BLaER1 treated with 17β-estradiol and CSF1 and Interleukin-3, amounts not matched to agents 10 nM and 100 nM (cell line): ENCODE results near the gene HOXB4.
A peak's percentile ranks its signal among the peaks of the same experiment; 100 is the strongest.

ENCODE experiments used
- H3K27ac ChIP-seq, 11 experiments: shearing (Covaris generic); formaldehyde crosslinking; 2 replicates each; pipeline ENCODE4 v1.8.1; 2022
- H3K27me3 ChIP-seq, 11 experiments: shearing (Covaris generic); formaldehyde crosslinking; 2 replicates each; pipeline ENCODE4 v1.8.1; 2022
- H3K36me3 ChIP-seq, 11 experiments: shearing (Covaris generic); formaldehyde crosslinking; 2 replicates each; pipeline ENCODE4 v1.8.1; 2022
- H3K4me1 ChIP-seq, 10 experiments: shearing (Covaris generic); formaldehyde crosslinking; 2 replicates each; pipeline ENCODE4 v1.8.1; 2022
- H3K4me2 ChIP-seq, 11 experiments: shearing (Covaris generic); formaldehyde crosslinking; 2 replicates each; pipeline ENCODE4 v1.8.1; 2022
- H3K4me3 ChIP-seq, 10 experiments: shearing (Covaris generic); formaldehyde crosslinking; 2 replicates each; pipeline ENCODE4 v1.8.1; 2022
- H3K9ac ChIP-seq, 11 experiments: shearing (Covaris generic); formaldehyde crosslinking; 2 replicates each; pipeline ENCODE4 v1.8.1; 2022
- H3K9me3 ChIP-seq, 11 experiments: shearing (Covaris generic); formaldehyde crosslinking; replicated peaks in 1 of 11; 2 replicates each; pipeline ENCODE4 v1.8.1; 2022
- H4K20me1 ChIP-seq, 11 experiments: shearing (Covaris generic); formaldehyde crosslinking; 2 replicates each; pipeline ENCODE4 v1.8.1; 2022
- Cebpa-rat ChIP-seq, 11 experiments: shearing (Covaris generic); IDR thresholded peaks; 2 replicates each; pipeline ENCODE4 v1.8.1; 2022

HOXB4 gene

GRCh38 chr17:48545539-48545938, 32.6 kb downstream of the HOXB4 start:
- Histone ChIP-seq H3K4me3 (no peak overlapping the region), H3K36me3 (no peaks in the 10 kb centered on the region), H3K4me1 (peaks cover 0 to 8% (median 0%) of the 10 kb centered on the region in 10 experiments; a peak in 4 of 20 replicates), H3K9me3 (peaks cover 0 to 12% (median 9%) of the 10 kb centered on the region in 11 experiments; a peak in 10 of 22 replicates), H3K27me3 (peaks cover 100% of the 10 kb centered on the region in 11 experiments), H3K4me2 (no peak overlapping the region), H3K9ac (no peak overlapping the region), H4K20me1 (peaks cover 0 to 89% (median 61%) of the 10 kb centered on the region in 11 experiments; a peak in 18 of 22 replicates), H3K27ac (no peak overlapping the region)
- TF ChIP-seq Cebpa-rat (IDR thresholded peaks at IDR 0.05): no peak

DNA sequence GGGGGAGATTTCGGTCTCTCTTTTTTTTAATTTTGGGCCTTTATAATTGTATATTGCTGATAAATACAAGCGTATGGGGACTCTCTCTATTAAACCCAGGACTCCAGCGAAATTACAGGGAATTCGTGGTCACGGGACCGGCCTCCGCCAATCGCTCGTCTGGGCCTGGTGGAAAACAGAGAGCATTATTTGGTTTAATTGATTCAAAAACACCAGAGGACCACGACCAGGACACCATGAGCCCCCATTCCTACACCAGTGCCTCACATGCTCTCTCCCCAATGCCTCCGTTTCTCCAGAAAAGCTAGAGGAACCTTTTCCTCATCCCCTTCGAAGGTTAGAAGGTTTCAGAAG, 33.2 kb downstream of the HOXB4 start, which contains the start of gene HOXB2:
Gene HOXB2 (minus strand): TSS at position 88 of the 354 bp plus-strand sequence. CDS start 198 bp downstream, outside the sequence.
- Histone ChIP-seq H3K9me3 (peaks cover 0 to 12% (median 9%) of the 10 kb centered on the region in 11 experiments; a peak in 10 of 22 replicates), H3K4me2 (peak within 1 kb of the TSS in 2 of 11 experiments; percentile 44 to 56; a peak in 4 of 22 replicates), H3K9ac (no peak within 1 kb of the TSS), H3K27me3 (peaks cover 100% of the 10 kb centered on the region in 11 experiments), H3K36me3 (no peaks in the 10 kb centered on the region), H3K27ac (no peak within 1 kb of the TSS), H4K20me1 (peaks cover 0 to 84% (median 55%) of the 10 kb centered on the region in 11 experiments; a peak in 18 of 22 replicates), H3K4me1 (peaks cover 0 to 8% (median 0%) of the 10 kb centered on the region in 10 experiments; a peak in 4 of 20 replicates), H3K4me3 (peak within 1 kb of the TSS in 1 of 10 experiments; percentile 23; a peak in 1 of 20 replicates)
- TF ChIP-seq Cebpa-rat (IDR thresholded peaks at IDR 0.05): no peak

DNA sequence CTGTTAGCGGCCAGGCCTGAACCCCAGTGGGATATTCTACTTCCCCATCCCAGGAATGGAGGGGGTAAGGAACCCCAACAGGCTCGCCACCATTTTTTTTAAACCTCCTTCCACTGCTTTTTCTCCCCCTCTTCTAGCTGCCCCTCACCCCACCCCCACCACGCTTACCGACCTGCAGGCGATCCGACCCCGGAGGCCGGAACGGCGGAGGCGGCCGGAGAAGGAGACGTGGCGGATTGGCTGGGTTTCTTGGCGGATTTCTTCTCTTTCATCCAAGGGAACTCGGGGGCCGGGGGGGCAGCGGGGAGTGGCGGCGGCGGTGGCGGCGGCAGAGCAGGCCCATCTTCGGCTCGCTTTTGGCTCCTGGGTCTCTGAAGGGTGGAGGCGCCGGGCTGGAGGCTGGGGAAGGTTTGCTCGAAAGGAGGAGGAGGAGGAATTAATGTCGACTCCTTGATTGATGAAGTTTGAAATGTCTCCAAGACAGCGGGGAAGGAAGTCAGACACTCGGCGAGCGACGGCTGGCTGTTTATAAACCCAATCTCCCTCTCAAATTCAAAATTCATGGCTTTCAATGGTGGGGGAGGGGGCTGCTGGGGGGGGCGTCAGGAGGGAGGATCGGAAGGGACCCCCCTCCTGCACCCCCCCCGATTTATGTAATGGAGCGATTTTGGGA, 33.7 kb downstream of the HOXB4 start:
- Histone ChIP-seq H3K27ac (no peak overlapping the region), H3K9ac (no peak overlapping the region), H3K27me3 (peaks cover 100% of the 10 kb centered on the region in 11 experiments)

DNA sequence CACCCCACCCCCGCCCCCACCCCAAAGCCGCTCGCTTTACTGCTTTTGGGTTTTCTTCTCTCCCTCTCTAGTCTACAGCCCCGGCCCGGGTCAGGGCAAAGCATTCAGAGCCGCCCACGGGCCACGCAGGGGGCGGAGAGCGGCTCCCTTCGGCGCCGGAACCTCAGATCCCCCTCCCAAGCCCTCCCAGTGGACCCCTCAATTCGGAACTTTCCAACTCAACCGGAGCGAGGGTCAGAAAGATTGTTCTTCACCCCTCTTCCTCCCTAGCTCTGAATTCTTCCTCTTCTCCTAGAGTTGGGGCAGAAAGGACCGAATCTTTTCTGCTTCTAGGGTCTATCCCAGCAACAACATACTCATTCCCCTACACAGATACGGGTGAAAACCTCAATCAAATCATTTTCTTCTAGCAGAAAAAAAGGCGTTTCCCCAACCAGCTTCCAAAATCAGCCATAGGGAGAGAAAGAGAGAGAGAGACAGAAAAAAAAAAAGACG, 34.2 kb downstream of the HOXB4 start:
- no peak overlapping the region for H3K9ac ChIP-seq
- no peak overlapping the region; a peak in 1 of 20 replicates for H3K4me3 ChIP-seq
- peaks cover 100% of the 10 kb centered on the region in 11 experiments for H3K27me3 ChIP-seq
- H3K36me3 ChIP-seq: no peaks in the 10 kb centered on the region
- H4K20me1 ChIP-seq: peaks cover 0 to 78% (median 57%) of the 10 kb centered on the region in 11 experiments; a peak in 18 of 22 replicates
- no peak for TF ChIP-seq Cebpa-rat (IDR thresholded peaks at IDR 0.05)
- H3K4me1 ChIP-seq: peaks cover 0 to 8% (median 0%) of the 10 kb centered on the region in 10 experiments; a peak in 4 of 20 replicates
- no peak overlapping the region for H3K27ac ChIP-seq
- H3K4me2 ChIP-seq: peak overlapping the region in 2 of 11 experiments; percentile 44 to 56; a peak in 3 of 22 replicates
- H3K9me3 ChIP-seq: peaks cover 0 to 12% (median 9%) of the 10 kb centered on the region in 11 experiments; a peak in 10 of 22 replicates

More for the DNA sequence above, 33.7 kb downstream of the HOXB4 start:
- peaks cover 0 to 12% (median 9%) of the 10 kb centered on the region in 11 experiments; a peak in 10 of 22 replicates for H3K9me3 ChIP-seq
- H3K4me1 ChIP-seq: peaks cover 0 to 8% (median 0%) of the 10 kb centered on the region in 10 experiments; a peak in 4 of 20 replicates
- H3K4me2 ChIP-seq: peak overlapping the region in 2 of 11 experiments; percentile 44 to 56; a peak in 4 of 22 replicates
- H3K4me3 ChIP-seq: peak overlapping the region in 1 of 10 experiments; percentile 23; a peak in 1 of 20 replicates
- H4K20me1 ChIP-seq: peaks cover 0 to 81% (median 53%) of the 10 kb centered on the region in 11 experiments; a peak in 18 of 22 replicates
- no peaks in the 10 kb centered on the region for H3K36me3 ChIP-seq
- TF ChIP-seq Cebpa-rat (IDR thresholded peaks at IDR 0.05): no peak

DNA sequence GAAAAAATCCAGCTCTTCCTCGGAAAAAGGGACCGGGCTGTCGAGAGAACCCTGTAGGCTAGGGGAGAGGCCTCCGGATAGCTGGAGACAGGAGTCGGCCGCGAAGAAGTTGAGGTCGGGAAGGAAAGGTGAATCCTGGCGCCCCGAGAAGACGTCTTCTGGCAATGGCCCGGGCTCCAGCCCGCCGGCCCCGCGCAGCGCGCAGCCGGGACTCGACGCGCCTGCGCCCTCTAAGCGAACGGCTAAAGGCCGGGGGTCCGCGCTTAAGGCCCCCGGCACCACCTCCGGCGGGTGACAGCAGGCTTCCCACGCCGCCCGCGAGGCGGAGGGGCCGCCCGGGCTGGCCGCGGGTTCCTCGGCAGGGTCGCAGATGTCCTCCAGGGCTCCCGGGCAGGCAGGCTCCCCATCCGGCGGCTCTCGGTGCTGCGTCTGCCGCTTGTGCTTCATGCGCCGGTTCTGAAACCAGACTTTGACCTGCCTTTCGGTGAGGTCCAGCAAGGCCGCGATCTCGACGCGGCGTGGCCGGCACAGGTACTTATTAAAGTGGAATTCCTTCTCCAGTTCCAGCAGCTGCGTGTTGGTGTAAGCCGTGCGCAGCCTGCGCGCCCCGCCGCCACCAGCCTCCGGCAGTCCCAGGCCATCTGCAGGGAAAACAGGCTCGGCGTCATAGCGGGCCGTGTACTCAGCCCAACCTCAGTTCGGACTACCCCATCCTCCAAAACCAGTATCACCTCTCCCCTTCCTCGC, 34.9 kb downstream of the HOXB4 start:
- H3K4me2 ChIP-seq: peak overlapping the region in 10 of 11 experiments; percentile 3 to 72 (median 30); a peak in 11 of 22 replicates
- H4K20me1 ChIP-seq: peaks cover 0 to 73% (median 57%) of the 10 kb centered on the region in 11 experiments; a peak in 18 of 22 replicates
- no peak overlapping the region for H3K9ac ChIP-seq
- peaks cover 0 to 8% (median 0%) of the 10 kb centered on the region in 10 experiments; a peak in 4 of 20 replicates for H3K4me1 ChIP-seq
- H3K36me3 ChIP-seq: no peaks in the 10 kb centered on the region
- peak overlapping the region in 4 of 10 experiments; percentile 35 to 43 (median 38); a peak in 6 of 20 replicates for H3K4me3 ChIP-seq
- H3K27me3 ChIP-seq: peaks cover 98 to 100% (median 100%) of the 10 kb centered on the region in 11 experiments
- no peak overlapping the region for H3K27ac ChIP-seq
- no peak for TF ChIP-seq Cebpa-rat (IDR thresholded peaks at IDR 0.05)
- peaks cover 0 to 12% (median 9%) of the 10 kb centered on the region in 11 experiments; a peak in 10 of 22 replicates for H3K9me3 ChIP-seq

GRCh38 chr17:48542698-48543106, 35.4 kb downstream of the HOXB4 start:
- Histone ChIP-seq H3K9ac (no peak overlapping the region), H3K36me3 (no peaks in the 10 kb centered on the region), H3K27me3 (peaks cover 98 to 100% (median 100%) of the 10 kb centered on the region in 11 experiments), H3K4me3 (peak overlapping the region in 3 of 10 experiments; percentile 38 to 43 (median 38); a peak in 2 of 20 replicates), H3K27ac (no peak overlapping the region), H4K20me1 (peaks cover 0 to 71% (median 55%) of the 10 kb centered on the region in 11 experiments; a peak in 18 of 22 replicates), H3K9me3 (peaks cover 0 to 12% (median 9%) of the 10 kb centered on the region in 11 experiments; a peak in 10 of 22 replicates), H3K4me1 (peaks cover 0 to 8% (median 0%) of the 10 kb centered on the region in 10 experiments; a peak in 4 of 20 replicates), H3K4me2 (peak overlapping the region in 2 of 11 experiments; percentile 59 to 72; a peak in 4 of 22 replicates)
- no peak for TF ChIP-seq Cebpa-rat (IDR thresholded peaks at IDR 0.05)

- Histone ChIP-seq H3K9me3 (peaks cover 0 to 12% (median 9%) of the 10 kb centered on the region in 11 experiments; a peak in 10 of 22 replicates), H3K4me3 (no peak overlapping the region), H3K27ac (no peak overlapping the region), H3K9ac (no peak overlapping the region), H3K27me3 (peaks cover 92 to 100% (median 100%) of the 10 kb centered on the region in 11 experiments), H3K36me3 (no peaks in the 10 kb centered on the region), H3K4me1 (peaks cover 0 to 8% (median 0%) of the 10 kb centered on the region in 10 experiments; a peak in 4 of 20 replicates), H4K20me1 (peaks cover 0 to 69% (median 53%) of the 10 kb centered on the region in 11 experiments; a peak in 18 of 22 replicates), H3K4me2 (no peak overlapping the region)
- no peak for TF ChIP-seq Cebpa-rat (IDR thresholded peaks at IDR 0.05)
Observed at GRCh38 chr17:48542114-48542656, 36.0 kb downstream of the HOXB4 start.
